Measurements from ENCODE around the gene ANKRD9.

The ANKRD9 gene

GRCh38 chr14:102464006-102464405 lies 45.6 kb downstream of the ANKRD9 start:
- TF ChIP-seq GATA2 (IDR thresholded peaks at IDR 0.05; ENCODE audit: low read depth, low read length) (no peak), GATA3 (IDR thresholded peaks at IDR 0.05; ENCODE audit: low read depth, low read length) (no peak)

GRCh38 chr14:102462391-102462790 lies 47.2 kb downstream of the ANKRD9 start:
- TF ChIP-seq GATA2 (IDR thresholded peaks at IDR 0.05; ENCODE audit: low read depth, low read length) (no peak), GATA3 (IDR thresholded peaks at IDR 0.05; ENCODE audit: low read depth, low read length) (no peak)

GRCh38 chr14:102461490-102462338 lies 47.9 kb downstream of the ANKRD9 start:
- TF ChIP-seq GATA3 (IDR thresholded peaks at IDR 0.05; ENCODE audit: low read depth, low read length) (no peak), GATA2 (IDR thresholded peaks at IDR 0.05; ENCODE audit: low read depth, low read length) (no peak)

- TF ChIP-seq GATA2 (IDR thresholded peaks at IDR 0.05; ENCODE audit: low read depth, low read length) (no peak), GATA3 (IDR thresholded peaks at IDR 0.05; ENCODE audit: low read depth, low read length) (no peak)
Observed at GRCh38 chr14:102457509-102457908, 52.1 kb downstream of the ANKRD9 start.

GRCh38 chr14:102454711-102455110 lies 54.9 kb downstream of the ANKRD9 start:
- TF ChIP-seq GATA2 (IDR thresholded peaks at IDR 0.05; ENCODE audit: low read depth, low read length) (no peak), GATA3 (IDR thresholded peaks at IDR 0.05; ENCODE audit: low read depth, low read length) (no peak)

GRCh38 chr14:102452302-102452701 lies 57.3 kb downstream of the ANKRD9 start:
- TF ChIP-seq GATA2 (IDR thresholded peaks at IDR 0.05; ENCODE audit: low read depth, low read length), result no peak
